HPDE6-E6E7 (cell line): ENCODE data around the gene MYOF.
"Not testable (repeated sequence)": the region's sequence is repeated elsewhere in the genome, so short reads cannot be mapped to it uniquely, and the experiment has no call there.

Experiments used
- DNase-seq: peaks from one replicate; pipeline ENCODE4 v3.0.0; 2011; ENCODE audit warnings: missing footprints; ENCODE audit errors: extremely low spot score

MYOF gene

GRCh38 chr10:93299606-93300287 is 182.4 kb downstream of the MYOF start:
- DNase-seq, result no peak

DNA sequence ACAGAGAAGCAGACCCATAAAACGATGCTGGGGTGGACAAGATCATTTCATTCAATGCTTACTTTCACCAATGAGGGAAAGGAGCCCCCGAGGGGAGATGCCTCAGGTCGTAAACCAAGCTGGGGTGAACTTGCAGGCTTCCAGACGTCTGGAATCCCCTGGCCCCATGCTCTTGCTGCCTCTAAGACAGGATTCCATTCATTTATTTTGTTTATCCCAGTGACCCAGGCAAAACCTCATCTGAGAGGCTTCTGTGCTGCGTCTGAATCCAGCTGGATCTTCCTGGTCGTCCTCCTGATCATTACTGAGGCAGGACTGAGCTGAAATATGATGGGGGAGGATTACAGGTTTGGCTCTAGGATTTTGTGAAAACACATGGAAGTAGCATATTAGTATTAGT is 182.9 kb downstream of the MYOF start:
- DNase-seq, result no peak

DNA sequence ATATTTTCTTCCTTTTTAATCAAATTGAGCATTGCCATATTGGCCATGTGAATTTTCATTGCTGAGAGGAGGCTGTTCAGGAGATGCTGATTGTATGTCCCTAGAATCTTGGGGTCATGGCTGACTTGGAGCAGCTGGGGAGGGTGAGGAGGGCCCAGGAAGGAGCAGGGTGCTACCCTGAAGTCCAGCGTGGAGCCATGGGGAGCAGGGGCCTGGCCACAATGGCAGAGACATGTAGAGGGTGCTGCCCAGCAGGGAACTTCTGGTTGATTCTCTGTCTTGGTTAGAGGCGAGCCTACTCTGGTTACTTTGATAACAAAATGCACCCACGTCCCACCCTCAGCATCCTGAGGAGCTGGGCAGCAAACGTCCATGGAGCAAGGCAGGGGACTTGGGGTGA is 186.0 kb downstream of the MYOF start:
- no peak for DNase-seq

- DNase-seq, result no peak
Measured at GRCh38 chr10:93293999-93294398, 188.1 kb downstream of the MYOF start.

- no peak for DNase-seq
Measured at GRCh38 chr10:93290661-93291354, 191.3 kb downstream of the MYOF start.

- peak; percentile 81 for DNase-seq
Measured at GRCh38 chr10:93288679-93289634, 193.2 kb downstream of the MYOF start.

DNA sequence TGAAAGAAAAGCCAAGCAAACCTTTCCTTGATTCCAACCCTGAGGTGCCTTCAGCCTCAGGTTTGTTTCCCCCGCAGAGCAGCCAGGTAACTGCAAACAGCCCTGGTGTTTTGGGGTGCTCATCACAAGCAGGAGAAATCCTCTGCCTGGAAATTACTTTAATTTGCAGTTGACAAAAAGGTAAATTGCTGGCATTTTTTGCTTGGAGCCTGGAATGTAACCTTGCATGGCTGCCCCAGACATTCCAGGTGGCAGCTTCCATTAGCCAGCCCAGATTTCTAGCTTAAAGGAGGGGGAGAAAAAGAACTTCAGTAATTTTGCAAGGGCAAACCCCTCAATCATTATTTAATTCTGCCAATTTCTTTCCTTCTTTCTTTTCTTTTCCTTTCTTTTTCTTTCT is 194.4 kb downstream of the MYOF start:
- no peak for DNase-seq

- DNase-seq, result not testable (repeated sequence)
Measured at GRCh38 chr10:93284246-93284645, 197.9 kb downstream of the MYOF start.

DNA sequence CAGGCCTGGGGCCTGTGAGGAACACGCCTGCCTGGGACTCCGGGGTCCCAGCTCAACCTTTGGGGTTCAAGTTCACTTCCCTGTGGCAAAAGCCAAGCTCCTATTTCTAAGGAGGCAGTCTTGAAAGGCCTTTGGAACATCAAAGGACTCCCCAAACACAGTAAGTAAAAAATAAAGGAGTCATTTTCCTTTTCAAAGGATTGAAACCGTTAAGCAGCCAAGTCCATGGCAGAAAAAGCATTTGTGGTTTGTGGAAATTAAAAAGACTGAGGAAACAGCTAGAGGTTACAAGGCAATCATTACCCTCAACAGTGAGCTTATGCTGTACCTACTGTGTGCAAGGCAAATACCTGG is 200.8 kb downstream of the MYOF start:
- DNase-seq, result no peak

DNA sequence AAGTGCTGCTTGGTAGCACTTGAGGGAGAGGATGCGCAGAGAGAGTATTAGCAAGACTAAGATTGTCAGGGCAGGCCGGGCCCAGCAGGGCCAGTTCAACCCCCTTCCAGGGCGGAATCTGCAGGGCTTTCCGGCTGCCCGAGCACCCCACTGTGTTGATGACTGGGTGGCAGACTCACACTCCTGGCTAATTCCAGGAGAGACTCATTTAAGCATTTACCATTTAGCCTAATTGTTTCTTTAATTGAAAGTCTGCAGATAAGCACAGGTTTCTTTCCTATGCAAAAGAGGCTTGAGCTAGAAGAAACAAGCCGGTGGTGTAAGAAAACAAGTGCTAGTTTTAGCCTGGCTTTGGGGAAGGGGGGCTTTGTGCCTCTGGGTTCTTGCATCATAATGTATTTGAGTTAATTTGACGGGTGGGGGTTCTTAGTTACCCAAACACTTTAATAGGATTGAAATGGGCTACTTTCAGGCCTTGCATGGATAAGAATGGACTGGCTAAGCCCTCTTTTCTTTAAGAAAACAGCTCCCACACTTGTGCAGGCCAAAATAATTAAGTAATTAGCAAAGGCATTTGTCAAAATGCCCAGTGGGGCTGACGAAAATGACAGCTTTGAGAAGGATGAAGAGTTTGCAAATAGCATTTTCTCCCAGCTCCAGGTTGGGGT is 201.3 kb downstream of the MYOF start:
- no peak for DNase-seq

DNA sequence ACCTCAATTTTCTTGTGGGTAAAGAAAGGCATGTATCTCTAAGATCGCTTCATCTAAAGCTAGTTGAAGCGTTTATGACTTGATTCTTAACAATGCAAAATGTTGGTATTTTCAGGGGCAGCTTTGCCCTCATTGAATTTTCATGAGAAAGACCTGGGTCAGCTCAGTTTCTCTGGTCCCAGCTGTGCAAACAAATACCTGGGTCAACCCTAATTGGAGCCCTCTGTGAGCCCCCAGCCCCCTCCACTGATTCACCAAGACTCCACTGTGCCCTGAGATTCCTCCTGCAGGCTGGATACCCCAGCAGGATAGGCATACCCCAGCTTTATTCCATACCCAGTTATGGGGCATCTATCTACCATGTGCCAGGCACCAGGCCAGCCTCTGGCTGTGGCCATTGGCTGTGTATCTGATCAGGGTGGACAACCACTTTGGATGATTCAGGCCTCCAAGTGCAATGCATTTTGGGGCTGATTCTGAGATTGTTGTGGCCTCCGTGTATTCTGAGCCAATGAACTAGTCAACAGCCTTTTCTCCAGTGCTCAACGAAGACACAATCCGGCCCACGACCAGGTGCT is 201.9 kb downstream of the MYOF start:
- DNase-seq, result no peak

- no peak for DNase-seq
Measured at GRCh38 chr10:93277360-93277759, 204.8 kb downstream of the MYOF start.

GRCh38 chr10:93274419-93274818 is 207.7 kb downstream of the MYOF start:
- no peak for DNase-seq

- no peak for DNase-seq
Measured at GRCh38 chr10:93272884-93273675, 209.1 kb downstream of the MYOF start.

DNA sequence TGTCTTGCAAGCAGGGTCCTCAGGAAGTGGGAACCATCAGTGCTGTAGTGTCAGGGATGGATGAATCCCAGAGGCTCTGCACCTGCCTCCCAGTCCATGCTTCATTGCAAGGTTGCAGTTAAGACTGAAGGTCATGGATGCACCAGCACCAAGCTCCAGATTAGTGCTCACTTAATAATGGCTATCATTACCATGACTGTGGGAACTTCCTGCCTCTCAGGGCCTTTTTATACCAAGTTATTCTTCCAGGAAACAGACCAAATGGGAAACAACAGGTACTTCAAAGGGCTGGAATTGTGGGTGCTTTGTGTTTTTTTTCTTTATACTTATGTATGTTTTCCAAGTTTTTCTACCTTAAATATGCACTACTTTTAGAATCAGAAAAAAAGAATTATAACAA is 210.8 kb downstream of the MYOF start:
- DNase-seq, result no peak

GRCh38 chr10:93269281-93269680 is 212.9 kb downstream of the MYOF start:
- DNase-seq, result no peak

DNA sequence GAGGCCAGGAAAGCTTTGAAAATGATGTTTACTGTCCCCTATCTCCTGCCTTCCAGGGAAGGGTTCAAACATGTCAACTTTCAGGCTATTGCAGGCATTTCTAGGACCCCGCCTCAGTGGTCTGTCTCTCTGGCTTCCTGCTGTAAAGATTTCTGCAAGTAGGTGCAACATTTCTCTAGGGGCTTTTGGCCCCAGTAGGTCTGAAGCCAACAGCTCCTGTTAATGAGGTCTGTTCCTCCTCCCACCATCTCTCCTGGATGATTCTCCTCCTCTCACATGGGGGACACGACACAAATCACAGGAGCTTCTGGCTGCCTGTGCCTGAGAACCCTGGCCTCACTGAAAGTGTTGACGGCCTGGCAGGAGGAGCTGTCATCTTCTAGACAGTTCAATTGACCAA is 214.1 kb downstream of the MYOF start:
- no peak for DNase-seq

DNA sequence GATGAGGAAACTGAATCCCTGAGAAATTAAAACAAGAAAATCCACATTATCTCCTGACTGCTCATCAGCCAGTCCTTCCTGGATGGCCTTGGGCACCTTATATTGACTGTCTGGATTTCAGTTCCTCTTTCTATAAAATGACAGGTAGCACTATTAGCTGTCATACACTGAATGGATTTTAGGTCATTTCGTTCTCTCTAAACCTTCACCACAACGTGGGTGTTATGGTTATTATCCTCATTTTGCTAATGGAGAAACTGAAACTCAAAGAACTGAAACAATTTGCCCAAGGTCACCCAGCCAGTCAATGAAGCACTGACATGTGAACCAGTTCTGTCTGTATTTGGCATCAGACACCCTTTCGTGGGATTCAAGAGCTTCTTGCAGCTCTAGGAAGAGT is 214.6 kb downstream of the MYOF start:
- DNase-seq, result no peak

- no peak for DNase-seq
Measured at GRCh38 chr10:93266858-93267257, 215.3 kb downstream of the MYOF start.

DNA sequence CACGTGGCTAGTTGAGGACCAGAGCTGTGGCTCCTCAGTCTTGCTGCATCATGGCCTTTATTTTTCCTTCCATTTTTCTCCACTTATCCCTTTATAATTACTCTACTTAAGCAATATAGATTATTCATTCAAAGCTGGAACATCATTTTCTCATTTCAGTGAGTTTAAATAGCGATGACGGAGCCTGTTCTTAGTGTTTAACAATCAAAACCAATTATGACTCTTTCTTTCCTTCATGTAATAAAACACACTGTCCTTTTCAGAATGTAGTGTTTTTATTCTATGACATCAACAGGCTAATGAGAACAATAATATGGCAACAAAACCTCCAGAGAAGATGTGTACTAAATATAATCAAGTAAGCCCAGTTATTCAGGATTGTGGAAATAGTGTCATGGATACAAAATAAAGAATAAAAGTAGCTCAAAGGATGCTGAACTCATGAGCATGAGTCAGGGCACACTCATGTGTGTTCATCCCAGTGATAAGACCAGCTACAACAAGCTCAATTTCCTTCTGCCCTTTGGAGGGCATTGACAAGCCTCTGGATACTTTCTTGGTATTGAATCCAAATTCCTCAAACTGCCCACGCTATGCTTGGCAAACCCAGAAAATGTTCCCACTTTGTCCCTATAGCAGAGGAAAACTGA is 220.0 kb downstream of the MYOF start:
- peak; percentile 49 for DNase-seq
